Measurements from ENCODE around the gene SORCS1. TPM values are rescaled to one million over a fixed set of nuclear protein-coding genes. Genes with fewer than 3 reads are reported as not detected.

SORCS1 gene
- total RNA-seq, 1 experiment from 2014 or later: not detected

DNA sequence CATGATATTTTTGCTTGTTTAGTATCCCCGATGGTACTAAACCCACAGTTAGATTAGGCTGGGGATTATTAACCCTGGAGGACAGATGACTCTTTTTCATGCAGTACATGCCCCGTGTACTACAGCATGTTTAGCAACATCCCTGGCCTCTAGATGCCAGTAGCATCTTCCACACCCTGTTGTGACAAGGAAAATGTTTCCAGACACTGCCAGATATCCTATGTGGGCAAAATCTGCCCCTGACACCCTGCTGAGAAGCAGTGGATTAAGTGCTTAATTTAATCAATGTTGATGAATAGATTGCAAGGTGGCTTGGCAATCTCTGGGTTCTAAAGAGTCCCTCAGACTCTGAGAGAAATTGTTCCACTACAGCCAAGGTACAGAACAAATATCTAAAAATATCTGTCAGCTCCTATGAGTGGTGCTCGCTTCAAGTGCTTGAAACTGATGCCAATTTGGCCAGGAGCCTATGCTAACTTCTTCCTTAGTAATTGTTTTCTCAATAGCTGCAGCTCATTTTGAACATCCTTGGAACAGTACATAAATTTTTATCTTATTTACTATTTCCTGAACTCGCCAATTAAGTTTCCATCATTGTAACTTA, 247.0 kb downstream of the SORCS1 start:
- BruUV-seq (replicated peaks): no TSS peak
- Histone ChIP-seq H2AFZ (no peak overlapping the region), H3K27ac (no peak overlapping the region), H3K27me3 (ENCODE audit: insufficient read depth, low read depth) (no peaks in the 10 kb centered on the region), H3K4me2 (no peak overlapping the region), H3K4me3 (no peak overlapping the region), H3K9me3 (ENCODE audit: insufficient read depth, low read depth) (no peaks in the 10 kb centered on the region), H4K20me1 (ENCODE audit: insufficient read depth) (no peaks in the 10 kb centered on the region), H3K4me1 (replicated peaks; ENCODE audit: insufficient read depth) (no peaks in the 10 kb centered on the region), H3F3A (ENCODE audit: insufficient read depth, low read depth) (no peaks in the 10 kb centered on the region), H3K9me2 (ENCODE audit: insufficient read depth) (no peaks in the 10 kb centered on the region), H3K36me3 (ENCODE audit: low read depth) (no peaks in the 10 kb centered on the region), H3K79me2 (ENCODE audit: low read depth) (no peaks in the 10 kb centered on the region)
- no peak for DNase-seq
- CTCF ChIA-PET: no interaction called here
- POLR2A ChIA-PET (ENCODE audit: unreplicated experiment): no interaction called here
- TF ChIP-seq, protein P1, sequence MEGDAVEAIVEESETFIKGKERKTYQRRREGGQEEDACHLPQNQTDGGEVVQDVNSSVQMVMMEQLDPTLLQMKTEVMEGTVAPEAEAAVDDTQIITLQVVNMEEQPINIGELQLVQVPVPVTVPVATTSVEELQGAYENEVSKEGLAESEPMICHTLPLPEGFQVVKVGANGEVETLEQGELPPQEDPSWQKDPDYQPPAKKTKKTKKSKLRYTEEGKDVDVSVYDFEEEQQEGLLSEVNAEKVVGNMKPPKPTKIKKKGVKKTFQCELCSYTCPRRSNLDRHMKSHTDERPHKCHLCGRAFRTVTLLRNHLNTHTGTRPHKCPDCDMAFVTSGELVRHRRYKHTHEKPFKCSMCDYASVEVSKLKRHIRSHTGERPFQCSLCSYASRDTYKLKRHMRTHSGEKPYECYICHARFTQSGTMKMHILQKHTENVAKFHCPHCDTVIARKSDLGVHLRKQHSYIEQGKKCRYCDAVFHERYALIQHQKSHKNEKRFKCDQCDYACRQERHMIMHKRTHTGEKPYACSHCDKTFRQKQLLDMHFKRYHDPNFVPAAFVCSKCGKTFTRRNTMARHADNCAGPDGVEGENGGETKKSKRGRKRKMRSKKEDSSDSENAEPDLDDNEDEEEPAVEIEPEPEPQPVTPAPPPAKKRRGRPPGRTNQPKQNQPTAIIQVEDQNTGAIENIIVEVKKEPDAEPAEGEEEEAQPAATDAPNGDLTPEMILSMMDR (conservative IDR thresholded peaks at IDR 0.05): no peak
- no peak for TF ChIP-seq EZH2 (IDR thresholded peaks at IDR 0.05; ENCODE audit: low read depth)
- intact Hi-C loops (cut with micrococcal nuclease; ENCODE audit: unreplicated experiment): no loop called here

DNA sequence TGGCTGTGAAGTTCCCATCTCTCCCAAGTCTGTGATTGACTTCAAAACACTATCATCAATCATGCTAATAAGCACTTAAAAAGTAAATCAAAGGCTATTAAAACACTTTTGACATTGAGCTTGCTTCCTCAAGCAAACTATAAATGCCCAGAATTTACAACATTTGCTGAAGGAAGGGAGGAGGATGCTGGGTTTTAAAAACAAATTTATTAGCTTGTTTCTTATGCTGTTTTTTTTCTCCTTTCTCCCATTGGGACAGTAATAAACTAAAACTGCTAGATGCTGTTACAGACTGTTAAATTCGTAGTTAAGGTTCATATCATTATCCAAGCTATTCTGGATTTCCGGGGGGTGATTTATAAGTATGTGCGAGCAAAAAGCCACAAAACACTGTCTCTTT, 250.5 kb downstream of the SORCS1 start:
- Histone ChIP-seq H2AFZ (no peak overlapping the region), H3K4me2 (no peak overlapping the region), H3F3A (ENCODE audit: insufficient read depth, low read depth) (no peaks in the 10 kb centered on the region), H3K4me3 (no peak overlapping the region), H3K4me1 (replicated peaks; ENCODE audit: insufficient read depth) (no peaks in the 10 kb centered on the region), H3K9me3 (ENCODE audit: insufficient read depth, low read depth) (no peaks in the 10 kb centered on the region), H3K27ac (no peak overlapping the region), H3K36me3 (ENCODE audit: low read depth) (no peaks in the 10 kb centered on the region), H3K79me2 (ENCODE audit: low read depth) (no peaks in the 10 kb centered on the region), H4K20me1 (ENCODE audit: insufficient read depth) (no peaks in the 10 kb centered on the region), H3K27me3 (ENCODE audit: insufficient read depth, low read depth) (no peaks in the 10 kb centered on the region), H3K9me2 (ENCODE audit: insufficient read depth) (no peaks in the 10 kb centered on the region)
- no TSS peak for BruUV-seq (replicated peaks)
- CTCF ChIA-PET: interaction anchor here (0.6 kb wide), 1 partner anchor 614 kb away, joined by 3 read pairs; no protein-coding TSS in a partner anchor
- no peak for DNase-seq
- POLR2A ChIA-PET (ENCODE audit: unreplicated experiment): no interaction called here
- no peak for TF ChIP-seq EZH2 (IDR thresholded peaks at IDR 0.05; ENCODE audit: low read depth)
- TF ChIP-seq, protein P1 (conservative IDR thresholded peaks at IDR 0.05): no peak
- intact Hi-C loops (cut with micrococcal nuclease; ENCODE audit: unreplicated experiment): no loop called here

DNA sequence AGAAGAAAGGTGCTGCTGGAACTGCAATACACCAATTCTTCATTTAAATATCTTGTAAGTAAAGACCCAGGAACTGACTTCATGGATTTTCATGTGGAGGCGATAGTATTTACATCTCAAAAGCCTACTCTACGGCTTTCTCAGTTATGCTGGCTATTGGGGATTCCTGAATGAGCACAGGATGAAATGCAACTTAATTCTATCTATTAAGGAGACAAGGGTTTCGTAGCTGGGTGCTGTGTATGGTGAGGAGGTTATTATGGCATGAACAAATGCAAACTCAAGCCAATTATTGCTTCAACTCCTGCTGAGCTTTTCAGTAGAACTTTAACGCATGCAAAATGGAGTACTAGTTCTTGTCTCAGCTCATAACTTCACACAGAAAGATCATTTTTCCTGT, 251.2 kb downstream of the SORCS1 start:
- CTCF ChIA-PET: interaction anchor here (0.6 kb wide), 1 partner anchor 613 kb away, joined by 3 read pairs; no protein-coding TSS in a partner anchor
- Histone ChIP-seq H3K9me3 (ENCODE audit: insufficient read depth, low read depth) (no peaks in the 10 kb centered on the region), H3K4me2 (no peak overlapping the region), H3K27ac (no peak overlapping the region), H3K4me3 (no peak overlapping the region), H3F3A (ENCODE audit: insufficient read depth, low read depth) (no peaks in the 10 kb centered on the region), H3K36me3 (ENCODE audit: low read depth) (no peaks in the 10 kb centered on the region), H3K9me2 (ENCODE audit: insufficient read depth) (no peaks in the 10 kb centered on the region), H4K20me1 (ENCODE audit: insufficient read depth) (no peaks in the 10 kb centered on the region), H2AFZ (no peak overlapping the region), H3K4me1 (replicated peaks; ENCODE audit: insufficient read depth) (no peaks in the 10 kb centered on the region), H3K79me2 (ENCODE audit: low read depth) (no peaks in the 10 kb centered on the region), H3K27me3 (ENCODE audit: insufficient read depth, low read depth) (no peaks in the 10 kb centered on the region)
- POLR2A ChIA-PET (ENCODE audit: unreplicated experiment): no interaction called here
- BruUV-seq (replicated peaks): no TSS peak
- intact Hi-C loops (cut with micrococcal nuclease; ENCODE audit: unreplicated experiment): no loop called here
- DNase-seq: no peak
- TF ChIP-seq, protein P1 (conservative IDR thresholded peaks at IDR 0.05): no peak
- TF ChIP-seq EZH2 (IDR thresholded peaks at IDR 0.05; ENCODE audit: low read depth): no peak

Data from PC-9 (cell line).